Adrenal gland (tissue), 5 donors: ENCODE measurements around the gene RPS15.
A peak's percentile ranks its signal among the peaks of the same experiment; 100 is the strongest.

Experiments used
- CTCF ChIP-seq, 6 experiments: fragments of 450-650 bp in 4 of 6; fragments of 200-600 bp in 2 of 6; sonication (generic) in 1 of 6; IDR thresholded peaks; 1 replicate in 5 of 6; 2 replicates in 1 of 6; pipeline versions ENCODE4 v1.5.1 to v1.8.0; 2016 to 2021; ENCODE audit warnings: antibody characterized with exemption in 6 of 6, mild to moderate bottlenecking in 2 of 6, moderate library complexity in 1 of 6
- POLR2A ChIP-seq, 2 donors: fragments of 450-650 bp; IDR thresholded peaks; one replicate each; pipeline ENCODE4 v1.6.1; 2017; ENCODE audit warnings: antibody characterized with exemption in 2 of 2, mild to moderate bottlenecking in 2 of 2, moderate library complexity in 1 of 2
- donor health status: DM: no; HTN: no; CAD: no.

- TF ChIP-seq CTCF (IDR thresholded peaks at IDR 0.05) (peak in 5 of 6 experiments; percentile 42 to 65 (median 45)), POLR2A (IDR thresholded peaks at IDR 0.05) (peak; percentile 37 to 62)
Observed at GRCh38 chr19:1406774-1407527, 31.2 kb upstream of the RPS15 start.
